GM18517 (cell line): ENCODE results near the gene UBTF.
"Not testable (repeated sequence)": the region's sequence is repeated elsewhere in the genome, so short reads cannot be mapped to it uniquely, and the experiment has no call there.

Experiments
- ATAC-seq: cut with Tn5 transposase; IDR thresholded peaks from one replicate; pipeline ENCODE4 v1.9.1; 2021; ENCODE audit warnings: mild to moderate bottlenecking, moderate library complexity; ENCODE audit not compliant: unreplicated experiment

The UBTF gene

DNA sequence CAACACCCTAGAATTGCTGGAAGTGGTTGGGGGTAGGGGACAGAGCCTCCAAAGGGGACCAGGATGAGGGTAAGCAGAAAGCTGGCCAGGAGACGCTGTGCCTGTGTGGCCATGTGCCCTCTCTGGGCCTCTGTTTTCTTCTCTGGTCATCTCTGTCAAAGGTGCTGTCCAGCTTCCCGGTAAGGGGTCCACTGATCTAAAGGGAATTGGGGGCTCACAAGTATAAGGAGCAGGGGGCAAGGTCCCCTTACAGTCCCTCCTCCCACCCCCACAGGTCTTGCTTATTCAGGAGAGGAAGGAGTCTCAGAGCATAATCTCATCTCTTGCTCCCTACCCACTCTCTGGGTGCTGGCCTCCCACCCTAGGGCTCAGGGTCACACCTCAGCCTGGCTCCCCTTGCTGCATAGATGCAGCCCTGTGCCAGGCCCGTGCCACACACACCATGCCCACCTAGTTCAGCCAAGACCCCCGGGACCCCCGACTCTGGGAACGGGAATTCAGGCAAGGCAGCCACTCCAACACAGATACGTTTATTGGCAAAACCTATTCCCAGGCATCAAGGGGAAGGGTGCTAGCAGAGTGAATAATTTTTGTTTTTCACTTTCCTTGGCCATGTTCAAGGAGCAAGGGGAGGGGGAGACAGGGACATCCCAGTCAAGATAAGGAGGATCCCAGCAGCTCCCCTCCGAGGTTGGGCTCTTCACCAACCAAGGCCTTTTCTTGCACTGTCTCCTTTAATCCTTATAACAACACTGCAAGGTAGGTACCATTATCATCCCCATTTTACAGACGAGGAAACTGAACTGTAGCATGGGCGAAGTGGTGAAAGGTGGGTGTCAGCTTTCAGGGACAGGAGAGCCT, 28.6 kb upstream of the UBTF start:
- no peak for ATAC-seq

DNA sequence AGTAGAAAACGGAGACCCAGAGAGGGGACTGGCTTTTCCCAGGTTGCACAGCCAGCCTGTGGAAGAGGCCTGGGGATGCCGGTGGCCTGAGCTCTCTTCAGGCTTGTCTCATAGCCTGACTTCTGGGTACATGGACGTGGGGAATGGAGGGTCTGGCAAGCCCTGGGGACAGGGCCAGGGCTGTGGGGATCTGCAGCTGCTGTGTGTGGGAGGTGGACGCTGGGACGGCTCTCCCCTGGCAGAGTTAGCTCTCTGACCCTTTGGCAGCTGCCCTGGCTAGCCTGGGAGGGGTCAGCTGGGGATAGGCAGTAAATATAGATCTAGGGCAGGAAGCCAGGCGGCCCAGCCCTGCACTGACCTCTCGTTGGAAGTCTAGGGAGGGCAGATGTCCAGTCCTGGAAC, 28.0 kb upstream of the UBTF start:
- no peak for ATAC-seq

DNA sequence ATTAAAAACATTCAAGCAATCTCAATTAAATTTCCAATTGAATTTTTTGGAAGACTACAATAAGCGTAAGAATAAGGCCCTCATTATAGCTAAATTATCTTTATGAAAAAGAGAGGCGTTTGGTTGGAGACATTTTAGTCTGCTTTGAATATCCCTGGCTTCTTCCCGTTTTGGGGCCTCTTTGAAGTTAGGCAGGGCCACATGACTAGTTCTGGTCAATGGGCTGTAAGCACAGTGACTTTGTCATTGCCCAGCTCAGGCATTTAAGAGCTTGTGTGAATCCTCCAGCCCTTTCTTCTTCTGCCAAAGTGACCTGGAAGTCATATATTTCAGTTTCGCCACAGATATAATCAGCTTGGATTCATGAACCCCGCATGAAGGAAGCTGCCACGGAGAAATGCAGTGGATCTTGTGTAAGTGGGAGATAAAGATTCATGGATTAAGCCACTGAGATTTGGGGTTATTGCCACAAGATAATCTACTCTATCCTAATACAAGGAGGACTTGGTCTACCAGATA, 21.7 kb upstream of the UBTF start:
- no peak for ATAC-seq

DNA sequence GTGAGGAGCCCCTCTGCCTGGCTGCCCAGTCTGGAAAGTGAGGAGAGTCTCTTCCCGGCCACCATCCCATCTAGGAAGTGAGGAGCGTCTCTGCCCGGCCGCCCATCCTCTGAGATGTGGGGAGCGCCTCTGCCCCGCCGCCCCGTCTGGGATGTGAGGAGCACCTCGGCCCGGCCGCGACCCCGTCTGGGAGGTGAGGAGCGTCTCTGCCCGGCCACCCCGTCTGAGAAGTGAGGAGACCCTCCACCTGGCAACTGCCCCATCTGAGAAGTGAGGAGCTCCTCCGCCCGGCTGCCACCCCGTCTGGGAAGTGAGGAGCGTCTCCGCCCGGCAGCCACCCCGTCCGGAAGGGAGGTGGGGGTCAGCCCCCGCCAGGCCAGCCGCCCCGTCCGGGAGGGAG, 18.4 kb upstream of the UBTF start:
- ATAC-seq, result not testable (repeated sequence)

DNA sequence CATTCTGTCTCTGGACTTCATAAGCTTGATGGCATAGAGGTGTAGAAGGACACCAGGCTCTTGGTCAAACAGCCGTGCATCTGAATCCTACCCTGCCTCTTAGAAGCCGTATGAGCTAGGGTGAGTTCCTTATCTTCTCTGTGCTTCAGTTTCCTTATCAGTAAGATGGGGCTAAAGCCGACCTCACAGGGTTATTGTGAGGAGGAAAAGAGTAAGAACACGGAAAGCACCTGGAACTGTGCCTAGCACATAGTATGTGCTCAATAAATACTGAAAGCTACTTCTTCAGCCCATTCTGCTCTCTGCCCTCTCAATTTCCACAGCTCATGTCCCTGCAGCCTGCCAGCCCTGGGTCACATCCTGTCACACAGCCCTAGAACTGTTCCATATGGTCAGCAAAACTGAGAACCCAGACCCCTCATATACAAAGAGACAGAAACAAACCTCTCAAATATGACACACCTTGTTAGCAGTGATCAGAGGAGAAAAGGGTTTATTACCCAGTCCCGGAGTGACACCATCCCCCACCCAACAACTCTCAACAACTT, 17.0 kb upstream of the UBTF start:
- ATAC-seq, result no peak

DNA sequence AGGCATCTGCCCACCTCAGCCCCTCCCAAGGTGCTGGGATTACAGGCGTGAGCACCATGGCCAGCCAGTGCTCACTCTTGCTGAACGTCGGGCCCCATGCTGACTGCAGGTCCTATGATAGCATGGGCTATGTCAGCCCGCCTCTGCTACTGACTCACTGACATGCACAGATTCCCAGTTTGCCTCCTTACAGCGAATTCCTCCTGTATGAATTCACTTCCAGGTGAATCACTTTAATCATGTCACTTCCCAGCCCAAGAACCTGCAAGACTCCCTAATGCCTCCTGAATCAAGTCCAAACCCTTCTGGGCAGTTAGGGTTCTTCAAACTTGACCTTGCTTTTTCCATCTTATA, 16.1 kb upstream of the UBTF start:
- no peak for ATAC-seq

DNA sequence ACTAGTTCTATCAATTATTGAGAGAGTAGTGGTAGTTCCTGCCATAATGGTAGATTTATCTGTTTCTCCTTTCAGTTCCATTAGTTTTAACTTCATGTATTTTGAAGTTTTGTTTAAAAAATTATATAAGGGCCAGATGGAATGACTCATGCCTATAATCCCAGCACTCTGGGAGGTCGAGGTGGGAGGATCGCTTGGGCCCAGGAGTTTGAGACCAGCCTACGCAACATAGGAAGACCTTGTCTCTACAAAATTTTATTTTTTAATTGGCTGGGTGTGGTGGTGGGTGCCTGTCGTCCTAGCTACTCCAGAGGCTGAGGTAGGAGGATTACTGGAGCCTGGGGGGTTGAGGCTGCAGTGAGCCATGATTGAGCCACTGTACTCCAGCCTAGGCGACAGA, 14.1 kb upstream of the UBTF start:
- no peak for ATAC-seq

DNA sequence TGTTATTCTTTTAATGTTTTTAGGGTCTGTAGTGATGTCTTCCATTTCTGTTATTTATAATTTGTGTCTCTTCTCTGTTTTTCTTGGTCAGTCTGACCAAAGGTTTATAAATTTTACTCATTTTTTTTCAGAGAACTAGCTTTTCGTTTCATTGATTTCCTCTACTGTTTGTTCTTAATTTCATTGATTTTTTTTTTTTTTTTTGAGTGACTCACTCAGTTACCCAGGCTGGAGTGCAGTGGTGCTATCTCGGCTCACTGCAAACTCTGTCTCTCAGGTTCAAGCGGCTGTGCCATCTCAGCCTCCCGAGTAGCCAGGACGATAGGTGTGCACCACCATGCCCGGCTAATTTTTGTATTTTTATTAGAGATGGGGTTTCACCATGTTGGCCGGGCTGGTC, 12.6 kb upstream of the UBTF start:
- no peak for ATAC-seq

DNA sequence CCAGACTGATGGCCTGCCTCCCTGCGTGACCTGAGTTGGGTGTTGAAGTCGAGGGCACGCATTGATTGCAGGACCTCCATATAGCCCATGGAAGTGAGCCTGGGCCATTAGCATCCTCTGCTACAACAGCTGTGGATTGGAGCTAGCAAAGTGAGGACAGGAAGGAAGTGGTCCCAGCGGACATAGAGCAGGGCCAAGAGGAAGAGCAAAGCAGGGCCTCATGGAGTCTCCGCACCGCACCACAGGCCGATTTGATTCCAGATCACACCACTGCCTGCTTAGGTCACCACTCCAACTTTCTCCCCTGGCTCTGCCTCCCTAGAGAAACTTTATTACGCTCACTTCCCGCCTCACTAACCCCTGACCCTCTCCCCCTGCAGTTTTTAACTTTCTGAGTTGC, 10.7 kb upstream of the UBTF start:
- no peak for ATAC-seq

DNA sequence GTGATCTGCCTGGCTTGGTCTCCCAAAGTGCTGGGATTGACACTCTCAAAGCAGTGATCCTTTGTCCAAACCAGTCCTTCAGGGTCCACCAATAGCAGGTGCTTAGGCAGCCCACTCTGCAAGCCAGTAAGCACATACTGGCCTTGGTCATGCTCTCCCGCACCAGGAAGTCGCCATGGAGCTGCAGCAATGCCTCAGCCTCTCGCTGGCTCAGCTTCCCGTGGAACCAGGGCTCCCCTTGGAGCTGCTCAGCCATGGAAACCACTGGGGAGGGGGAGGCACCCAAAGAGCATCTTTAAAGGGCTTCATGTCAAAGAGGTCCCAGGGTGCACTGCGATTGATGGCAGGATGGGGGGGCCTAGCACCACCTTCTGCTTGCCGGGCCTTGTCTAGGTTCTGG, 9.6 kb upstream of the UBTF start:
- ATAC-seq, result no peak

DNA sequence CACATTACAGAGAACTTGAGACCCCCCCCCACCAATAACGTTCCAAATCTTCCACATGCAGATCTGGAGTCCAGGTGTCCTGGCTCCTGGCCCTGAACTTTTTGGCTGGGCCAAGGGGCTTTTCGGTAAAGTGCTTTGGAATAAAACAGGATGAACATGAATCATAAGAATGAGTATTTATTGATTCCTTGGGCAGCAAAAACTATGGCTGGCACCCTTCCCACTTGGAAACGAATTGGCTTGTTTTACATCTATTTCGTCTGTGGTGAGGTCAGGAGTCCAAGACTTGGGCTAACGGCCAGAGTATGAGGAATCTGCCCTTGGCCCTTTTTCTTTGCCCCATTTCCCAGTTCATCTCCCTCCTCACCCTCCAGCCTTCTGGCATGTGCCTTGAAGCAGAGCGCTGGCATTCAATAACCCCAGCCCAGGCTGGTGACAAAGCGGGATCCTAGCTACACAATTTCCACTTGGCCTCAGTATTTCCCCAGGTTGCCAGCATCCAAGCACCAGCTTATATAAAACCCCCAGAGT, 4.1 kb upstream of the UBTF start:
- ATAC-seq, result no peak

DNA sequence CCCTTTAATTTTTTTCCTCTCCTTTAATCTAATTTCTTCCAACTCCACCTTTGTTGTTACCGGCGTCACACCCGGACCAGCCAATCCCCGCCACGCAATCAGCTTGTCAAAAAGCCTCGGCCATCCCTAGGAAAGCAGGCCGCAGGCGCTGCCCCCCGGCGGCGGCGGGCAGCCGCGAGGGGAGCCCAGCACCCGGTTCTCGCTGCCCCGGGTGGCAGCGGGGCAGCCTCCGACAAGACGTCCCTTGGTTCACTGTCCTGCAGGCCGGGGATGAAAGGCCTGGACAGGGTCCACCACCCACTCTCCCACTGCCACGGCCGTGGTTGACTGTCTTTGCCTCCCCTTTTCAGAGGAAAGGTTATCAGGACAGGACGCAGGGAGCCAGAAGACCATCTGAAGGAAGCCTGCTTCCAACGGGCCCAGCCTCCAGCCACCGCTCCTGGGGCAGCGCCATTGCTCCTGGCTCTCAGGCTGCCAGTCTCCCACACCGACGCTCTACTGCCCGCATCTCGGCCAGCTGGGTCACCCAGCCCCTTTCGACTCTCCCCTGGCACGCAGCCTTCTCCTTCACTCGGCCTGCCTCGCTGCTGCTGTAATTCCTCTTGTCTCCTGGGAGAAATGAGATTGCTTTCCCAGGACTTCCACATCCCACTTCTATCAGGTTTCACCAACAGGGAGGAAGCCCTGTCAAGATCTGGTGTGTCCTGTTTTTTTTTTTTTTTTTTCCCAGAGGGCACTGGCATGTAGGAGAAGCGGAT, 2.8 kb upstream of the UBTF start:
- ATAC-seq, result no peak

DNA sequence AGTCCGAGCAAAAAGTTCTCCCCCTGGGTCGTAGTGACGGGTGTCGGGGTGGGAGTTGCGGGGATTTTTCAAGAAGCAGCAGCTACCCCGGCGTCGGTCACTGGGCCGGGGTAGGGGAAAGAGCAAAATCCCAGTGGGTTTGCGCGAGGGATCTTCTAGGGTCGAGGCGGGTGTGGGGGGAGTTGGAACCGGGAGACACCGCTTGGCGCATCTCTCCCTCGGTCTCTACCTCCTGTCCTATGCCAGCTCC, 2.3 kb upstream of the UBTF start:
- ATAC-seq, result no peak

DNA sequence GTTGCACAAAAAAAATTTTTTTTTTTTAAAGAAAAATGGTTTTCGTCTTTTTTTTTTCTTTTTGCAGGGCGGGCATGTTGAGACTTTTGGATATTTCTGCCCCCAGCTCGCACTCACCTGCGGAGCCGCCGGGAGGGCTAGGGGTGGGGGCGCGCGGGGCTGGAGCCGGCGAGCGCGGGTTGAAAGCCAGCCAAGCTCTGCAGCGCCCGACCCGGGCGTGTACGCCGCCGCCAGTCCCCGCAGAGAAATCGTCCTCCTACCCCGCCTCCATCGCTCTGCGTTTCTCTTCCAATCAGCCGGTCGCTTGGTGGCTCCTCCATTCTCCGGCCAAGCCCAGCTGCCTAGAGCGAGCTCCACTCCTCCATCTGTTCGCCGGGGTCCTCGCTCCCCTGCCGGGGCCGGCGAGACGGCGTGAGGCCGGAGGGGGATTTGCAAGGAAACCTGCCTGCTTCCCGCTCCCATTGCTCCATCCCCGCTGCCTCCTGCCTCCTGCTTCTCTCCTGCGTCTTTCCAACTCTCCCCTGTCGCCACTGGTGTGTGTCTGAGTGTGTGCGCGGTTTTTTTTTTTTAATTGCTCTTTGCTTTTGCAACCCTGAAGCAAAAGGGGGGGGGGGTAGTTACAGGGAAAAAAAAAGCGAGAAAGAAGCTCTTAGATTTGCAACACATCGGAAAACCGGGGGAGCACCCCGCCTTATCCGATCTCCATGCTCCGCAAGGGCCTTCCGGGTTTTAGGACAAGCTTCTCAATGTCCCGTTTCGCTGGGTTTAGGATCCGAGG, 1.8 kb upstream of the UBTF start:
- ATAC-seq, result no peak

DNA sequence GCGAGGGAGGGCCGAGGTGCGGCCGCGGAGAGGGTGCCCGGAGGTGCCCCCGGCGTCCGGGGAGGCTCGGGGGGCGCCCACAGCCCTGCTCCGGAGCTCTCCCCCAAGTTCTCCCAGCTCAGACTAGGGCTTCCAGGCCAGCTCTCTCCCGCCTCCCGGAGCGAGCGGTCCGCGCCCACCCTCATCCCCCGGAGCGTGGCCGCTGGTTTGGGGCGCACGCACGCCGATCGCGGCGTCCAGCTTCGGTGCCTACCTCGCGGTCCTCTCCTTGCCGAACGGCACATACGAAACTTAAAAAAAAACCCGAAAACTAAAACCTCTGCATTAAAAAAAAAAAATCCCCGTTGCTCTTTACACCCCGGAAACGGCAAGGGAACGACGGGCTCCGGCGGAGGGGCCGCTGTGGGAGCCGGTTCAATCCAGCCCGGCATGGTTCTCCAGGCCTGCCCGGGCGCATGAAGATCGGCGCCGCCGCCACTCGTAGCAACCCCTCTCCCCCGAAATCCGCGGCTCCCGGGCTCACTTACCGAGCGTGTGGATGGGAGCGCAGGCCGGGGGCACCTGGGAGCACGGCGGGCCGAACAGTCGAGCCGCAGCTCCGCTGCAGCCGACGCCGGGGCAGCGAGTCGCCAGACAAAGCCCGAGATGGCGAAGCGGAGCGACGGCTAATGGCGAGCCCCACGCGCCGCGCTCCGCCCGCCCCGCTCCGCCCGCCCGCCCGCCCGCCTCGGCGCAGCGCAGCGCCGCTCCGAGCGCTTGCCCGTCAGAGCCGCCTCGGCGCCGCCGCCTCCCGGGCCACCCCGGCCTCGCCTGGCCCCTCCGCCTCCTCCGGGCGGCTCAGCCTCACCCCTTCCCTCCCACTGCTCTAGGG, 973 bp upstream of the UBTF start:
- no peak for ATAC-seq

DNA sequence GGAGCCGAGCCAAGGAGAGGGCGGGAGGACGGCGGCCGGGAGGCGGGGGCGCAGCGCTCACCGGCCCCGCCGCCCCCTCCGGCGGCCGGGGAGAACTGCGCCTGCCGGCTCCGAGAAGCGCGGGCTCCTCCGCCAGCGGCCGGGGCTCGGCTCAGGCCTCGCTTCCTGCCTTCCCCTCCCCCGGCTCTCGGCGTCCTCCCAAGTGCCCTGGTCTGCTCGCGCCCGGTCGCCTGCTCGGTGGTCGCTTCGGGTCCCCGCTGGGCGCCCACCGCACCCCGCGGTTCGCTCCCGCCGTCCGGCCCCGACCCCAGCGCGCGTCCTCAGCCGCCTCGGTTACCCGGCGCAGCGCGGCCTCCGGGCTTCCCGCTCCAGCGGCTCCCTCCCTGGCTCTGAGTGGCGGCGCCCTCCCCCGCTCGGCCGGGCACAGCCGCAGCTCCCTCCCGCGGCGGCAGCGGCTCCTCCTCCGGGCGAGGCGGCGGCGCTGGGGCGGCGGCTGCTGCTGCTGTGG, 313 bp downstream of the UBTF start:
- no peak for ATAC-seq

DNA sequence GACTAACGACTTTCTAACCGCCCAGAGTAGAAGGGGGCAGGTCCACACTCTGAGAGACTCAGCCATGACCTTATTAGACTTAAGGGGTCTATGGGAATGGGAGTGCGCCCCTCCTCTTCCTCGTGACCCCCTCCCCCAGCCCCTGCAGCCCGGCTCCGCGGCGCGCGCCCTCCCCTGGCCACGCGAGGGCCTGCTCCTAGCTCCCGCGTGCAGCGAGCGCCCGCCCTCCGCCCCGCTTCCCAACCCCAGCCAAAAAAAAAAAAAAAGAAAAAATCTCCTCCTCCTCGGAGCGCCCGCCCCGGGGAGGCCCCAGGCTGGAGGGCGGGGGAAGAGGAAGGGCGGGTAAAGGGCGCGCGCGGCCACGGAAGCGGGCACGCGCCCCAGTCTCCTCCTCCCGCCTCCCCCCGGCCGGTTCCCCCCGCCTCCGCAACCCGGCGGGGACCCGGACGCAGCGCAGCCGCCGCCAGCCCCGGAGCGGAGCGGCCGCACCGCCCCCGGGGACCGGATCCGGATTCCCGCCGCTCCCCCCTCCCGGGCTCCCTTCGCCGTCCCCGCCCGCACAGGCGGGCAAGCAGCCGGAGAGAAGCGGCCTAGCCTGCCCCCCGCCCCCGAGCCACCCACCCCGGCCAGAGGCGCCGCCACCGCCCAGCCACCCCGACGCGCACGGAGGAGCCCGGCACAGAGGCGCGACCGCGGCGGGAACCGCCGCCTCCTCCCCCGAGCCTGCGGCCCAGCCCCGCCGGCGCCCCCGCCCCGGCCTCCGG, 949 bp downstream of the UBTF start:
- ATAC-seq, result no peak

DNA sequence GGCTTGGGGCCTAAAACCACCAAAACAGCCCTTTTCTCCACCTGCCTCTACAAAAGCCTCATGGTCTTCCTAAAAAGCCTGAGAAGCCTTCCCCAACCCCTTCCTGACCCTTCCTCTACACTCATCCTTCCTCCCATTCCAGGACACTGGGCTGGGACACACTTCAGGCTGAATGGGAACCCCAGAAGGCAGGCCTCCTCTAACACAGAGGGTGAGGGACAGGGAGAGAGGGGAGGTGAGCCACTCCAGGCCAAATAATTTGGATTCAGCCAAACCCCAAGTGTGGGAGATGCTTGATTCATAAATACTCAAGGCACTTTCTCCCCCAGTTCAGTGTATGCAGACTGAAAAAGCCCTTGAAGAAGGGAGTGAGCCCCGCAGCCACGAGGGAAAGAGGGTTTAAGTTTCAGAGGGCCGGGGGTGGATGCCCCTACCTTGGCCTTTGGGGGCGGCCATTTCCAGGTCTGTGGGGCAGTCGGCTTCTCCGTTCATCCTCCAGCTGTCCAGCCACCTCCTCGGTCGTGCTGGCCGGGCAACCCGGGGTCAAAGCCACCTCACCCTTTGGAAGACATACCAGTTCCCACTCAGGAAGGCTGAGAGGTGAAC, 1.6 kb downstream of the UBTF start:
- no peak for ATAC-seq

DNA sequence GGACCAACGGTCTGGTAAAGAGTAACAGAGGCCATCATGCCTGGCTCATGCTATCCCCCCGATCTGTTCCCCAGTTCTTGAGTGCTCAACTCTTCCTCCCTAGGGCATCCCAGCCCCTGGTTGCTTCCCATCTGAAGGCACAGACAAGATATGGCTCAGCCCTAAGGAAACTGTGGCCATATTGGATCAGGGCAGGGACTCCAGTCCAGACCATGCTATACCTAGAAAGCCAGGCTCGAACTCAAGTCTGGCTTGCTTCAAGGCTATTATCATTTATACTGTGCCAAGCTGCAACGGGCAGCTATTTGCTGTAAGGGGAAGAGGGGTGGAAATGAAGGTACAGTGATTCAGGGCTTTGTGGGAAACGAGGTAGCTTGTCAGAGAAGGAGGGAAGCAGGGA, 2.8 kb downstream of the UBTF start:
- ATAC-seq, result no peak
